Measurements from ENCODE around the gene CNN2. TPM values are rescaled to one million over a fixed set of nuclear protein-coding genes. Genes with fewer than 3 reads are reported as not detected.
"Not testable (repeated sequence)": the region's sequence is repeated elsewhere in the genome, so short reads cannot be mapped to it uniquely, and the experiment has no call there.

Gene CNN2
- polyA plus RNA-seq, 3 donors = 163 to 196 (median 180) TPM

DNA sequence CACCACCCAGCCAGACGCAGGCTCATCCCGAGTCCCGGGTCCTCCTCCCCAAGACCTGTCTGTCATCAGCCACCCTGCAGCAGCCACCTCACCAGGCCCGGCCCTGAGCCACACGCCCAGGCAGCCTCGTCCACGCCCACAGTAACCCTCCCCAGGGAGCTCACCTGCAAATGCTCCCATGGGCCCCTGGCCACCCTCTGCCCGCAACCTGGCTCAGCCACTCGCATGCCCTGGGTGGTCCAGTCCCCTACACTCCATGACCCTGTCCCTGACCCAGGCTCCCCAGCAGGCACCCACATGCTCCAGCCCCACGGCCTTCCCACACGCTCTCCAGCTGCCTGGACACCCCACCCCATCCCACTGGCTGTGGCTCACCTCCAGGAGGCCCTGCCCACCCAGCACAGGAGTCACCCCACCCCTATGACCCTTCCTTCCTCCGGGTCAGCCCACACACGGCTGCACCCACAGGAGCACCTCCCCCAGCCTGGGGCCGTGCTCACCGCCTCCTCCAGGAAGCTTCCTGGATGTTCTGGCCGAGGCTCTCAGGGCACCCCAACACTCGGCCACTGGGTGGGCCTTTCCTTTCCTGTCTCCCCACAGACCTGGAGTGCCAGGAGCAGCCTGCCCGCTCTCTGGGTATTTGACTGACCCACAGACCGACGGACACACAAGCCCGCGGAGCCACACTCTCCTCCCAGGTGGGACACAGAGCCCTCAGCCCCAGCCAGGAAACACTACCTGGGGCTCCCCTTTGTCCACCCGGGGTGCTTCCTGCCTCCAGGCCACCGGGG lies 9.1 kb upstream of the CNN2 start:
- no peak for DNase-seq (ENCODE audit: extremely low read depth in 1 of 11, low read depth in 9 of 11, low spot score in 4 of 11)

- no peak for DNase-seq (ENCODE audit: extremely low read depth in 1 of 11, low read depth in 9 of 11, low spot score in 4 of 11)
Observed at GRCh38 chr19:1017906-1018305, 8.5 kb upstream of the CNN2 start.

GRCh38 chr19:1018393-1018792 lies 8.0 kb upstream of the CNN2 start:
- DNase-seq (ENCODE audit: extremely low read depth in 1 of 11, low read depth in 9 of 11, low spot score in 4 of 11) = no peak

GRCh38 chr19:1018932-1019615 lies 7.3 kb upstream of the CNN2 start:
- no peak for DNase-seq (ENCODE audit: extremely low read depth in 1 of 11, low read depth in 9 of 11, low spot score in 4 of 11)

GRCh38 chr19:1019616-1019961 lies 6.8 kb upstream of the CNN2 start:
- DNase-seq (ENCODE audit: extremely low read depth in 1 of 11, low read depth in 9 of 11, low spot score in 4 of 11) = no peak

DNA sequence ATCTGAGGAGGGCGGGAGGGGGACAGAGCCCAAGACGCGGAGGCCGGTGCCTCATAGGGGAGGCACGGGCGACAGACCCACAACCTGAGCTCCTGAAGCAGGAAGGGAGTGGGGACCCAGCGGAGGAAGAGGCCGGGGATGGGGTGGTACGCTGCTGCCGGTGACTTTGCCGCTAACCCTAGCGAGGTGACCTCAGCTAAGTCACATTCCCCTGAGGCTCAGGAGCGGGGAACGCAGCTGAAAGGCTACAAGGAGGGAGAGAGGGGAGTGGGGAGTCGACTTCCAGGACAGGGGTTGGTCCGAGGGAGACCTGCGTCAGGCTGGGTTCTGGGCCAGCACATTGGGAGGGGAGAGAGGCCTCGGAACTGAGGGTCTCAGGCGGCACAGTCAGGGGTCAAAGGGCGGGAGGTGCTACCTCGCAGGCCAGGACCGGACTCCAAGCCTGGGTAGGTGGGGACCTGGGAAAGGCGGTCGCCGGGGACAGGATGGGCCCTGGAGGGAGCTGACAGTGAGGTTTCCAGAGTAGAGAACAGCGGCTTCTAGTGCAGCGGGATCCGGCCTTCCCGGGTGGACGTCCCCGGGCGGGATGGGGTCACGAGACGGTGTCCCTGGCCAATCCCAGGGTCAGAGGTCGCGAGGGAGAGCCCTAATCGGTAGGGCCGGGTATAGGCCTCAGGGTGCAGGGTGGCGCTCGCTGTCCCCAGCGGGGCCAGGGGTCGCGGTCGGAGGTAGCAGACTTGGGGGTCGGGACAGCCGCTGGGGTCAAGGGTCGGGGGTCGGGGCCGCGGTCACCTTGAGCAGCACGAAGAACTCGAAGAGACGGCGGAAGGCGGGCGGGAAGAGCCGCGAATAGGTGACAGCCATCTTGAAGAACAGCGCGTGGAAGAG lies 6.2 kb upstream of the CNN2 start:
- DNase-seq (ENCODE audit: extremely low read depth in 1 of 11, low read depth in 9 of 11, low spot score in 4 of 11) = no peak

- peak; percentile 86 to 97 (median 96) for DNase-seq (ENCODE audit: extremely low read depth in 1 of 11, low read depth in 9 of 11, low spot score in 4 of 11)
Observed at GRCh38 chr19:1020868-1021425, 5.5 kb upstream of the CNN2 start, which contains the start of gene TMEM259. Gene TMEM259, minus strand, starts transcription at chr19:1021123. Its CDS starts 127 bp downstream, at chr19:1020996.

DNA sequence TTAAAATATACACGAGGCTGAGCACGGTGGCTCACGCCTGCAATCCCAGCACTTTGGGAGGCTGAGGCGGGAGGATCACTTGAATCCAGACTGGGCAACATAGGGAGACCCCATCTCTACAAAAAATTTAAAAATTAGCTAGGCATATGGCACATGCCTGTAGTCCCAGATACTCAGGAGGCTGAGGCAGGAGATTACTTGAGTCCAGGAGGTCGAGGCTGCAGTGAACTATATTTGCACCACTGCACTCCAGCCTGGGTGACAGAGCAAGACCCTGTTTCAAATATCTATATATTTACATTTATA lies 2.6 kb upstream of the CNN2 start:
- DNase-seq (ENCODE audit: extremely low read depth in 1 of 11, low read depth in 9 of 11, low spot score in 4 of 11) = not testable (repeated sequence)

DNA sequence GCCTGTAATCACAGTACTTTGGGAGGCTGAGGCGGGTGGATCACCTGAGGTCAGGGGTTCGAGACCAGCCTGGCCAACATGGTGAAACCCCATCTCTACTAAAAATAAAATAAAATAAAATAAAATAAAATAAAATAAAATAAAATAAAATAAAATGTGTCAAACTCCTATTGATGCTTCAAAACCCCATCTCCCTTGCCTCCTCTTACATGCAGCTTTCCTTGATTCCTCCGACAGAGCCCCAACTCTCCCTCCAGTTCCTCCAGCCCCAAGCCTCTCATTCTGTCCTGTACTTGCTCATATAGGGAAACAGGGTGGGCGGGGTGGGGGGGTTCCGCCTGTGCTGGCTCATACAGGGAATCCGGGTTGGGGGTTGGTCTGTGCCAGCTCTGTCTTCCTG lies 1.3 kb upstream of the CNN2 start:
- not testable (repeated sequence) for DNase-seq (ENCODE audit: extremely low read depth in 1 of 11, low read depth in 9 of 11, low spot score in 4 of 11)

DNA sequence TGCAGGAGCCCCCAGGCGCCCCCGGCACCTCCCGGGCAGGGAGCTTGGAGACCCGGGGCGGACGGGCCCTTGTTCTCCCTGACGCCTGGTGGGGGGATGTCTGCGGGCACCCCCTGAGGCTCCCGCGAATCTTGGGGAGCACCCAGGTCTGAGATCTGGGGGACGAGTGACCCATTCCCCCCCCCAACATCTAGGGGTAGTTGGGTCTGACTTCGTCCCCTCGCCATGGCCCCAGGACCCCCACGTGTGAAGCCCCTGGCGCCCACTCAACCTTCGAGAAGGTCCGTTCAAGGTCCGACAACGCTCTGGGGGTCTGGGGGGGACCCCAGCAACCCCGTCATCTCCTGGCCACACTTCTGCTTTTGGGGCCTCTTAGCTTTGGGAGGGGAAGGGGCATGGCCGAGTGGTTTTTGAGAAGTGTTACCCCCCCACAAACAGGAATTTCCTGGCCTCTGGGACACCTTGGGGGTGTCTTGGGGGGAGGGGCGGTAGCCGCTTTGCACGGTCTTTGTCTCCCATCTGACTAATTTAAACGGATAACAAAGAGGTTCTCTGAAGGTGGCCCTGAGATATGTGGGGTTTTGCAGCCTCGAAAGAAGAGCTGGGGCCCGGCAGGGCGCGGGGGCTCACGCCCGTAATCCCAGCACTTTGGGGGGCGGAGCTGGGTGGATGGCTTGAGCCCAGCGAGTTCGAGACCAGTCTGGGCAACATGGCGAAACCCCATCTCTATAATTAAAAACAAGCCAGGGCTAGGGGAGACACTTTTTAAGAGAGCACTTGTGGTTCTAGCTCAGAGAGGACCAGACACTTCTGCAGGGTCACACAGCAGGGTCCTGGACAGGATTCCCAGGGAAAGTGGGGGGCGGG lies 608 bp downstream of the CNN2 start:
- DNase-seq (ENCODE audit: extremely low read depth in 1 of 11, low read depth in 9 of 11, low spot score in 4 of 11) = no peak

DNA sequence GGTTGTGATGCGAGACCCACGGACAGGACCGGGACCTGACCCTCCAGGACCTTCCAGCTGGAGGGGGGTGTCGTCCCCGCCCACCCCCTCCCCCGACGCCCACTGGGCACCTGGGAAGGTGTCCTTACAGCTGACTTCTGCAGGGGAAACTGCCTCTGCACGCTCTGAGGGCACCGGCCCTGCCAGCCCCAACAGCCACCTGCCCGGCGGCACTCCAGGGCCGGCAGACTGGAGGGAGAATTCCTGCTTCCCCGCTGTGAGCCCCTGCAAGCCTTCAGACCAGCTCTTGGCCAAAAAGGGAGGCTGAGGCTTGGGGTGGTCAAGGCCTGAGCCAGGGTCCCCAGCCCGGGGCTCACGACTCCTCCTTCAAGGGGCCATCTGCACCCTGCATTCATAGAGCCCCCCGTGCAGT lies 1.2 kb downstream of the CNN2 start:
- DNase-seq (ENCODE audit: extremely low read depth in 1 of 11, low read depth in 9 of 11, low spot score in 4 of 11) = no peak

DNA sequence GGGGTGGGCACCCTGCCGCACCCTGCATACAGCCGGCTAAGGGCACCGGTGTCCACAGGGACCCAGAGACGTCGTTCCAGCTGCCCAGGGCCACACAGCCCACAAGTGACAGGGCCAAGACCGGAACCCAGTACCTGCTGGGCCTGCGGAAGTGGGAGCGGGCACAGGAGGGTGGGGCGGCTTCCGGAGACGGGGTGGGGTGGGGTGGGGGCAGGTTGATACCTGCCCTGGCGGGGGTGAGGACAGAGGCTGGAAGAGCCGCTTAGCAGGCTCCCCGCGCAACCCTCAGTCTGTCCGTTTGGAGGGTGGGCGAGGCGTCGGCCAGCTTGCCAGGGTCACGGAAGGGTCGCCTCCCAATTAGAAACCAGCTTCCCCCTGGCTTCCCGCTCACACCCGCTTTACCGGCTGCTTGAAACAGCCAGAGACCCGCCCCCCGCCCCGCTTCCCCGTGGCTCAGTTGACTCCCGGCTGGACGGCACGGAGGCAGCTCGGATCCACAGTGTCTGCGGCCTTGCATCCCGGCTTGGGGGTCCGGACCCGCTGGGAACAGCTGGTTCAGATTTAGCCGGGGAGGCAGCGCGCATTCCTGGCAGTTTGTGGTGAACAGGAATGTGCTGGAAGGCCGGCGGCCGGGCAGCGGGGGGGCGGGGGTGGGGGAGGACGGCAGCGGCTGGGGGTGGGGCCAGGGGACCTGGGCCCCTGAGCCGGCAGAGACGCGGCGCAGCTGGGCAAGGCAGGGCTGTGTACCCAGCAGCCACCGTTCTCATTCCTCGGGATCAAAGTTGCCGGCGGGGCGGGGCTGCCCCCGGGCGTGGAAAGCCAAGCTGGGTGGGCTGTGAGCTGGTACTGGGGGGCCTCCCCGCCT lies 1.9 kb downstream of the CNN2 start:
- DNase-seq (ENCODE audit: extremely low read depth in 1 of 11, low read depth in 9 of 11, low spot score in 4 of 11) = peak in 9 of 11 donors; percentile 69 to 89 (median 80)

GRCh38 chr19:1032264-1032867 lies 6.0 kb downstream of the CNN2 start:
- no peak for DNase-seq (ENCODE audit: extremely low read depth in 1 of 11, low read depth in 9 of 11, low spot score in 4 of 11)

DNA sequence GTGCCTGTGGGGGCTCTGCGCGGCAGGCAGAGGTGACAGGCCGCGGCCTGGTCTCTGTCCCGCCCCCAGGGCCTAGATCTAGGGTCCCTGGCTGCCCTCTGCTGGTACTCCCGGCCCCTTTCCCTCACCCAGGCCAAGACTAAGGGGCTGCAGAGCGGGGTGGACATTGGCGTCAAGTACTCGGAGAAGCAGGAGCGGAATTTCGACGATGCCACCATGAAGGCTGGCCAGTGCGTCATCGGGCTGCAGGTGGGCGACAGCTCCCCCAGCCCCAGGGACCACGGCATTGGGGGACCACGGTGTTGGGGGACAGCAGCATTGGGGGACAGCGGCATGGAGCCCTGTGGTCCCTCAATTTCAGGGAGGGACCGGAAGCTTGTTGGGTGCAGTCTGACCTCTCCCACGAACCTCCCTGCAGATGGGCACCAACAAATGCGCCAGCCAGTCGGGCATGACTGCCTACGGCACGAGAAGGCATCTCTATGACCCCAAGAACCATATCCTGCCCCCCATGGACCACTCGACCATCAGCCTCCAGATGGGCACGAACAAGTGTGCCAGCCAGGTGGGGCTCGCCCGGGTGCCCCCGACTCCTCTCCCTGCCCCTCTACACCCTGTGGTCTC lies 9.7 kb downstream of the CNN2 start:
- no peak for DNase-seq (ENCODE audit: extremely low read depth in 1 of 11, low read depth in 9 of 11, low spot score in 4 of 11)

DNA sequence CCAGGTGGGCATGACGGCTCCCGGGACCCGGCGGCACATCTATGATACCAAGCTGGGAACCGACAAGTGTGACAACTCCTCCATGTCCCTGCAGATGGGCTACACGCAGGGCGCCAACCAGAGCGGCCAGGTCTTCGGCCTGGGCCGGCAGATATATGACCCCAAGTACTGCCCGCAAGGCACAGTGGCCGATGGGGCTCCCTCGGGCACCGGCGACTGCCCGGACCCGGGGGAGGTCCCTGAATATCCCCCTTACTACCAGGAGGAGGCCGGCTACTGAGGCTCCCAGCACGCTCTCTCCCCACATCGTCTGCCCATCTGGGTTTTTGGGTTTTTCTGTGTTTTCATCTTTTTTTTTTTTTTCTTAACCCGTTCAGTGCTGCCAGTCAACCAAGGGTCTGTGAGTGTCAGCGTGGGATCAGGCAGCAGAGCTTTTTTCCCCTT lies 11.2 kb downstream of the CNN2 start:
- DNase-seq (ENCODE audit: extremely low read depth in 1 of 11, low read depth in 9 of 11, low spot score in 4 of 11) = no peak

DNA sequence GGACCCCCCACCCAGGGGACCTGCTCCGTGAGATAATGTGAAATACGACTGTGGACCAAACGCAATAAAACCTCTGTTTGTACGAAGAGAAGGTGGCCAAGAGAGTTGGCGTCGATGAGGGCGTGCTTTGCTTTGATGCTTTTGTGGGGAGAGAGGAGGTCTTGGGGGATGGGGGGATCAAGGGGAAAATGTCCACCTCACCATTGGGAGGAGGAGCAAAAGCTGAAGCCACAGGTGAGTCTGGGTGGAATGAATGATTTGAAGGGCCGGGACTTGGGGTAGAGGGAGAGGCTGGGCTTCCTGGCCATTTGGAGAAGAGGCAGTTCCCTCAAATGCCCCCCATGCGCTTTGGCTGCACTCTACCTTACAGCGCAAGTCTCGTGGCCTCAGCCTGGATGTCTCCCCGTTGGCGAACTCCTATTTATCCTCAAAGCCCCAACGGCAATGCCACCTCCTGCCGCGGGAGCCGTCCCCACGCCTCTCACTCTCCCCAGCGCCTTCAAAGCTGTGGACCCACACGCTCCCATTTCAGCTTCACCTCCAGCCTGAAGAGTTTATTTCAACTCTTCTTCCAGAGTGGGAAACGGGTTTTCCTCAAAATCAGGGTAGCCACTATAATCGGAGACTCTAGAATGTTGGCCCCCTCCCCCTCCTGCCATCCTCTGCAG lies 12.7 kb downstream of the CNN2 start:
- no peak for DNase-seq (ENCODE audit: extremely low read depth in 1 of 11, low read depth in 9 of 11, low spot score in 4 of 11)

Data from renal cortex interstitium (tissue), 11 donors.